RPMI7951 (cell line): ENCODE data around the gene ATAD3A. TPM values are rescaled to one million over a fixed set of nuclear protein-coding genes. Genes with fewer than 3 reads are reported as not detected.
"Not testable (repeated sequence)": the region's sequence is repeated elsewhere in the genome, so short reads cannot be mapped to it uniquely, and the experiment has no call there.

Experiments
- DNase-seq: peaks from one replicate; pipeline ENCODE4 v3.0.0-alpha.2; 2012; ENCODE audit warnings: low read depth
- total RNA-seq: library from RNA; depleted of rRNA; stranded (reverse); fragments of >200 nt; shearing (Covaris generic); gene quantifications from 2 replicates; pipeline ENCODE4 v1.2.3, GENCODE V29; 2014

Gene ATAD3A
- total RNA-seq, 1 experiment from 2014 or later: 24.9 TPM

DNA sequence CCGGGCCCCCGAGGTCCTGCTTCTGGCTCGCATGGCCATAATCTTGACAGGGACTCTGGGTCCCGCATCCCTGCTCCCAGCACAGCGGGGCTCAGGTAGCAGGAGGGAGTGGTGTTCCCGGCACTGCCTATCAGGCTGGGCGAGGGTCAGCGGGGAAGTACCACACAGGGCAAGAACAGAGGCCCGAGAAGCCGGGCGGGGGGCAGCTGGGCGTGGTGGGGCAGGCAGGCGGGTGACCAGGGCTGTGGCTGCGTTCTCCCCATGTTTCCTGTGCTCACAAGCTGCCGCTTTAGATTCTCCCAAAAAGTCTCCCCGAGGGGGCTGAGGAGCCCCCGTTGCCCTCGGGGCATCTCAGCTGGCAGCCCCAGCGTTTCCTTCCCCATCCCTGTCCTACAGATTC lies 22.1 kb upstream of the ATAD3A start:
- no peak for DNase-seq

DNA sequence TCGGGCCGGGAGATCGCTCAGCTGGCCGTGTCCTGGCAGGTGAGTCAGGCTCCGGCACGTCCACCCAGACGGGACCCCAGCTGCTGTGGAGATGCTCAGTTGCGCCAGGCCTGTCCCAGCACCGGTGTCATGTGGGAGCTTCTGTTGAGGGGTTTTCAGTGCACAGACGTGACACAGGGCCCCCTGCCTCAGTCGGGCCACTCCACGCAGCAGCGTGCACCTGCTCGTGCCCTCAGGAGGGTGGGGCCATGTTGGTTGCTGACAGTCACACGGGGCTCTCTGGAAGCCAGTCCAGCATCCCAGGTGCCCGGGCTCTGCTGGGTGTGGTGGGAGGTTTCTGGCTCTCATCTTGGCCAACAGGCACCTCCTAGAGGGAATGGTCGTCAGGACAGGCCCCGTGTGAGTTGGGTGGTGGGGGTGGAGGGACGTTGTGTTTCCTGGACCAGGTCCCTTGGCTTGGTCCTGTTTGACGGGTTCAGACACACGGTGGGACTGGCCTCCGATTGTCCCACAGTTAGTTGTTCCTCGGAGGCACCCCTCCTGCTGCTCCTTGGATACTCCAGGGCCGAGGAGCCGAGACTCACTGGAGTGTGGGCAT lies 21.2 kb upstream of the ATAD3A start:
- DNase-seq: no peak

DNA sequence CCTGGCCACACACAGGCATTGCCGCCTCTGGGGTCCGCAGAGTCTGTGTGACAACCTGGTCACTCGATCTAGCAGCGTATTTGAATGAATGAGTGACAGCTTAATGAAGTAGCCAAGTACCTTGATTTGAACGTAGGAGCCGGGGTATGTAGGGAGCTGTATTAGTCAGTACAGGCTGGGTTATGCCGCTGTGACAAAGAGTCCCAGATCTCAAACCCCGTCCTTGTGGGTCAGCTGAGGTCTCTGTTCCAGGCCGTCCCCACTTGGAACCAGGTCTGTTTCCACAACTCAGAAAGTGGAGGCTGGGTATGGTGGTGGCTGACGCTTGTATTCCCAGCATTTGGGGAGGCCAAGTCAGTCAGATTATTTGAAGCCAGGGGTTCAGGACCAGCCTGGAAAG lies 20.4 kb upstream of the ATAD3A start:
- DNase-seq: no peak

DNA sequence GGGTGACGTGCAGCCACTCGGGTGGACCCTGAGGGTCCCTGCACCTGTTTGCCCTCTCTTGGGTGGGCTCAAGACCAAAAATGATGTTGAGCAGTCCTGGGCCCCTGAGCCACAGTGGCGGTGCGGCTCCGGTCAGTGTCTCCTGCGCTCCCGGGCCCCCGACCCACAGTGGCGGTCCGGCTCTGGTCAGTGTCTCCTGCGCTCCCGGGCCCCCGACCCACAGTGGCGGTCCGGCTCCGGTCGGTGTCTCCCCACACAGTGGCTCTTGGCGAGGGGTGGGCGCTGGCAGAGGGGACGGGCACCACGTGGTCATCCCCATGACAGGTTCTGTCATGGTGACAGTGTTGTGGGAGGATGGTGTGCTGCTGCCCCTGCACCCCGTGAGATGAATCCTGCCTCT lies 17.7 kb upstream of the ATAD3A start:
- not testable (repeated sequence) for DNase-seq

DNA sequence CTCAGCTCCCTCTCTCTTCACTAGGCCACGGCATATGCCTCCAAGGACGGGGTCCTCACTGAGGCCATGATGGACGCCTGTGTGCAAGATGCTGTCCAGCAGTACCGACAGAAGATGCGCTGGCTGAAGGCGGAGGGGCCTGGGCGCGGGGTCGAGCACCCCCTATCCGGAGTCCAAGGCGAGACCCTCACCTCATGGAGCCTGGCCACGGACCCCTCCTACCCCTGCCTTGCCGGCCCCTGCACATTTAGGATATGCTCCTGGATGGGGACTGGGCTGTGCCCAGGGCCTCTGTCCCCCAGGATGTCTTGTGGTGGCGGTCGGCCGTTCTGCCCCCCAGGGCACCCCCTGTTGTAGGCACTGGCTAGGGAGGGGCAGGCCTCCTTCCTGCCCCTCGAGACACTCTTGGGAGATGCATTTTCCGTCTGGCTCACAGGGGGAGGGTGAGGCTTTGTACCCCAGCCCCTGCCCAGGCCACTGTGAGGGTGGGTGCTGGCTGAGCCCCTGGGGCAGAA lies 16.4 kb upstream of the ATAD3A start:
- not testable (repeated sequence) for DNase-seq

DNA sequence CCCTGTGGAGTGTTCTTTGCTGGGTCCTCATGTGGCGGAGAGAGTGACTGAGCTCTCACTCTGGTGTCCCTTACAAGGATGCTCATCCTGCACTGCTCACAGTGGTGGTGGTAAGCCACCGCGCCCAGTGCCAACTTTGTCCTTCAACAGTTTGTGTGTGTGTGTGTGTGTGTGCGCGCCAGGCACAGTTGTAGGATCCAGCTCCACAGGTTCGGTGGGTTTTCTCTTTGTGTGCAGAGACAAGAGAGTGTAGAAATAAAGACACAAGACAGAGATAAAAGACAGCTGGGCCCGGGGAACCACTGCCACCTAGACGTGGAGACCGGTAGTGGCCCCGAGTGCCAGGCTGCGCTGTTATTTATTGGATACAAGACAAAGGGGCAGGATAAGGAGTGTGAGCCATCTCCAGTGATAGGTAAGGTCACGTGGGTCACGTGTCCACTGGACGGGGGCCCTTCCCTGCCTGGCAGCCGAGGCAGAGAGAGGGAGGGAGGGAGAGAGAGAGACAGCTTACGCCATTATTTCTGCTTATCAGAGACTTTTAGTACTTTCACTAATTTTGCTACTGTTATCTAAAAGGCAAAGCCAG lies 7.1 kb upstream of the ATAD3A start:
- peak; percentile 75 for DNase-seq

DNA sequence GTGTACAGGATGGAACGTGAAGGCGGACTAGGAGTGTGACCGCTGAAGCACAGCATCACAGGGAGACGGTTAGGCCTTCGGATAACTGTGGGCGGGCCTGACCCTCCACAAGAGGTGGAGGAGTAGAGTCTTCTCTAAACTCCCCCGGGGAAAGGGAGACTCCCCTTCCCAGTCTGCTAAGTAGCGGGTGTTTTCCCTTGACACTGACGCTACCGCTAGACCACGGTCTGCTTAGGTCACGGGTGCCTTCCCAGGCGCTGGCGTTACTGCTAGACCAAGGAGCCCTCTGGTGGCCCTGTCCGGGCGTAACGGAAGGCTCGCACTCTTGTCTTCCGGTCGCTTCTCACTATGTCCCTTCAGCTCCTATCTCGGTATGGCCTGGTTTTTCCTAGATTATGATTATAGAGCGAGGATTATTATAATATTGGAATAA lies 6.6 kb upstream of the ATAD3A start:
- DNase-seq: peak; percentile 35

DNA sequence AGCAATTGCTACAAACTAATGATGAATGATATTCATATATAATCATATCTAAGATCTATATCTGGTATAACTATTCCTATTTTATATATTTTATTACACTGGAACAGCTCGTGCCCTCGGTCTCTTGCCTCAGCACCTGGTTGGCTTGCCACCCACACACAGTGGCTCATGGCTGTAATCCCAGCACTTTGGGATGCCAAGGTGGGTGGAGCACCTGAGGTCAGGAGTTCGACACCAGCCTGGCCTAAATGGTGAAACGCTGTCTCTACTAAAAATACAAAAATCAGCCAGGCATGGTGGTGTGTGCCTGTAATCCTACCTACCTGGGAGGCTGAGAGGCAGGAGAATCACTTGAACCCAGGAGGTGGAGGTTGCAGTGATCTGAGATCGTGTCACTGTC lies 6.2 kb upstream of the ATAD3A start:
- not testable (repeated sequence) for DNase-seq

DNA sequence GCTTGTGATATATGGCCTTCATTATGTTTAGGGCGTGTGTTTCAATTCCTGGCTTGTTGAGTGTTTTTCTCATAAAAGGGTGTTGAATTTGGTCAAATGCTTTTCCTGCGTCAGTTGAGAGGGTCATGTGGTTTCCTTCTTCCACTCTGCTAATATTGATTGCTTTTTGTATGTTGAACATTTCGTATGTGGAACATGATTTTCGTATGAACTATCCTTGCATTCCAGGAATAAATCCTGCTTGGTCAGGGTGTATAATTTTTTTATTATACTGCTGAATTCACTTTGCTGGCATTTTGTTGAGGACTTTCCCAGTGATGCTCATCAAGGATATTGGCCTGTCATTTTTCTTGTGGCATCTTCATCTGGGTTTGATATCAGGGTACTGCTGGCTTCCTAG lies 4.7 kb upstream of the ATAD3A start:
- no peak for DNase-seq

DNA sequence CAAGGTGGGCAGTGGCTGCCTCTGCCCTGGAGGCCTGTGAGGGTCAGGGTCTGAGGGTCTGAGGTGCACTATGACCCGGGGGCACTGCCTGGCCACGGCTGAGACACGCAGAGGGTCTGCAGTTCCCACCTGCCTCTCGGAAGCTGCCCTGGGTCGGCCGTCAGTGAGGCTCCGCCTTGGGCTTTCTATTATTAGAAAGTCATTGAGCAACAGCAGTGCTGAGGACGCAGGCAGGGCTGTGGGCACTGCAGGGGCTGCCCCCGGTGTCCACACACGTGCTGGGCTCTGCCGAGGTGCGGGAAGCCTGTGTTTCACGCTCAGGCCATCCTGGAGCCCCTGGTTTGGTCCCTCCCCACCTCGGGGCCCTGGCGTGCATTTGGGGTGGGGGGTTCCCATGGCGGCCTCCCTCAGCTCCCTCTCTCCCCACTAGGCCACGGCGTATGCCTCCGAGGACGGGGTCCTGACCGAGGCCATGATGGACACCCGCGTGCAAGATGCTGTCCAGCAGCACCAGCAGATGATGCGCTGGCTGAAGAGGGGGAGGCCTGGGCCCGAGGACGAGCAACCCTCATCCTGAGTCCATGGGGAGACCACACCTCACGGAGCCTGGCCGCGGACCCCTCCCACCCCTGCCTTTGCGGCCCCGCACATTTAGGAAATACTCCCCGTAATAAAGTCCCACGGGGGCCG lies 3.0 kb upstream of the ATAD3A start:
- DNase-seq: not testable (repeated sequence)

DNA sequence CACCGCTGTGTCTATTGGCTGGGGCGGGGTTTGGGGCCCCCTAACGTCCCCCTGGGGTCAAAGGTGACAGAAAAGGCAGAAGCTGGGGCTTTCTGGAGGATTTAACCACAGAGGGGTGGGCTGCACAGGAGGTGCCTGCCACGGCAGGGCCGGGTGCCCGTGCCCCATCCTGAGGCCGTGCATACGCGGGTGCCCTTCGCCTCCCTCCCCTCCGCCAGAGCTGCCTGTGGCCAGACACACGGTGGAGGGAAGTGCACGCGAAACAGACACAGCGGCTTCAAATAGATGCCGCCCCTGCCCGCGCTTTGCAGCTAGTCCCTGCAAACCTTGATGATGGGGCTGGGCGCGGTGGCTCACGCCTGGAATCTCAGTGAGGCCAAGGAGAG lies 2.5 kb upstream of the ATAD3A start:
- DNase-seq: not testable (repeated sequence)

DNA sequence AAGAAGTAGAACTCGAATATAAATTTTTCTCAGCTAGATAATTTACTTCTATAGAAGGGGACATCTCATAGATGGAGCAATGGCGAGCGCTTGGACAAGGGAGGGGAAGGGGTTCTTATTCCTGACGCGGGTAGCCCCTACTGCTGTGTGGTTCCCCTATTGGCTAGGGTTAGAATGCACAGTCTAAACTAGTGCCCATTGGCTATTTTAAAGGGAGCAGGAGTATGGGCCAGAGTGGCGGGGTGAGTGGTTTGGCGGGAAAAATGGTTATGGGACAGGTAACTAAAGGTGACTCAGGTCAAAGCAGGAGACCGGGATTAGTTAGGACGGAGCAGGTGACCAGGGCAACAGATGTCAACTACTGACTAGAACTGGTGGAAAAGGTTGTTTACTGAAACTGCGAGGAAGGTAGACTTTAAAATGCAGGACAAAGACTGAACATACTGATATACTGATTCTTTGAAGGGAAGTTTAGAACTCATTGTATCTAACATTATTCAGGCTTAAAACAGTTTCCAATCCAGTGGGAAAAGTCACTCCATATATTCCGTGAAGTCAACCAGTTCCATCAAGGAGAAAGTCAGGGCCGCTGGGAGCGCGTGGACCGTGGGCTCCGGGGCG lies 940 bp upstream of the ATAD3A start:
- DNase-seq: no peak

DNA sequence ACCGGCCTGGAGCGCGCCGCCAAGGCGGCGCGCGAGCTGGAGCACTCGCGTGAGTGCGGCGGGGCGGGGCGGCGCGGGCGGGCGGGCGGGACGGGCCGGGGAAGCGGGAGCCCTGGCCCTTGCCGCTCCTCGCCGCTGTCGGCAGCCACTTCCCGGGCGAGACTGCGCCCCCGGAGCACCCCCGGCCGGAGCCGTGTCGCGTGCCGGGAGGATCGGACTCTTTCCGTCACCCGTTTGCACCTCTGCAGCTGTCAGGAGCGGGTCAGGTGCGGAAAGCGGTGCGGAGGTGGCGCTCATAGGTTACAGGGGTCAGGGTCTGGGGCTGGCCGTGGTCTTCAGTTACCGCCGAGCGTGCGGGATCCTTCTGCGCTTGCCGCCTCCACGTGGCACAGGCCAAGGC lies 463 bp downstream of the ATAD3A start:
- DNase-seq: not testable (repeated sequence)

DNA sequence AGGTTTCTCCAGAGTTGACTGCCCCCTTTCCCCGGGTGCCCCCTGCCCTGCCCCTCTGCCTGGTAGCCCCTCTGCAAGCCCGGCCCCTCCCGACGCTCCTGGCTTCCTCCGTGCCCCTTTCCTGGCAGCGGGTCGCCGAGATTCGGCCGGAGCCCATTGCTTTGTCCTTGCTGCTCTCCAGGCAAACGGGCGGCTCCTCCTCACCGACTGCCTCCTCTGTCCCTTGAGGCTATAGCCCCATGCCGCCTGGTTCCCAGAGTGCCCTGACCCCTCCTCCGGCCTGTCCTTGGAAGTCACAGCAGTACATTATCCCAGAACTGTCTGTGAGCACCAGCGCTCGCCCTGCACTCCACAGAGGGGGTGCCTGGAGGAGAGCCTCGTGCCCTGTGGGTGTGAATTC lies 1.7 kb downstream of the ATAD3A start:
- DNase-seq: not testable (repeated sequence)

DNA sequence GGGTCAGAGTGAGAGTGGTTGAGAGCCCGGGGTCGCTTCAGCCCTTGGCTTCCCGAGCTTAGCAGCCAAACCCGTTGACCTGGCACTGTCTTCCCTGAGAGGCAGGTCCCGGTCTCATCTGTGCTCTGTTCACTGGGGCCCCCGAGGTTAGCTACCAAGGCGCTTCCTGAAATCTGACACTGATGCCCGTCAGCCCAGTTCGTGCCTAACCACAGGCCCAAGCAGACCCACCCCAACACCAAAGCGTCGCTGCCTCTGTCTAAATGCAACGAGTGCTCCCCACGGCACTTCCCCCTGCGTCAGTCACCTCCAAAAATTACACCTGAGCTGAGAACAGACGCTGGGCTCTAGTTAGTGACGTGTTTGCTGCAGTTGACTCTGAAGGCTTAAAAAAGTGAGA lies 2.4 kb downstream of the ATAD3A start:
- DNase-seq: not testable (repeated sequence)

DNA sequence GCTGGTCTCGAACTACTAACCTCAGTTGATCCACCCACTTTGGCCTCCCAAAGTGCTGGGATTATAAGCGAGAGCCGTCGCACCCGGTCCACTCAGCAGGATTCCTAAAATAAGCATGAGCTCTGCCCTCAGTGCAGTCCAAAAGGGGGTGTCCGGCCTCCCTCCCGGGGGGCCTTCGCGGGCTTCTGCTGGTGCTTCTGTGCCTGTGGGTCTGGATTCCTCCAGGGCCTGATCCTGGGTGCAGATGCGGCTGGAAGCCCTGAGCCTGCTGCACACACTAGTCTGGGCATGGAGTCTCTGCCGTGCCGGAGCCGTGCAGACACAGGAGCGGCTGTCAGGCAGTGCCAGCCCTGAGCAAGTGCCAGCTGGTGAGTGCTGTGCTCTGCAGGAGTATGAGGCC lies 5.0 kb downstream of the ATAD3A start:
- DNase-seq: not testable (repeated sequence)

DNA sequence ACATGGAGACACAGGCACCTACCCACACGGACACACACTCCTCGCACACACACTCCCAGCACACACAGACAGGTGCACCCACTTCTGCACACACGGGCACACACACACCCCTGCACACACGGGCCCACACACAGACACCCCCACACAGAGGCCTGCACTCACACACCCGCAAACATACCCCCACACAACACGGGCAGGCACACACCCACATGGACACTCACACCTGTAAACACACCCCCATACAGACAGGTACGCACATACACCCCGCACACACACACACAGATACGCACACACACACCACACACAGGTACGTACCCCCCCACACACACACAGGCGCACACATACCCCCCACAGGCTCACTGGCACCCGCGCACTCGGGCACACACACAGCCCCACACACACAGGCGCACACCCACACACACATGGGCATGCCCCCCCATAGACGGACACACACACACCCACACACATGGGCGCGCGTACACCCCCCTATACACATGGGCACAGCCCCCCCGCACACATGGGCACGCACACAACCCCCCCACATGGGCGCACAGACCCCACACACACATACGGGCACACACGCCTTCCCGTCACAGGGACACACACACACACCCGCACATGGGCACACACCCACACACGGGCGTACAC lies 6.1 kb downstream of the ATAD3A start:
- no peak for DNase-seq

DNA sequence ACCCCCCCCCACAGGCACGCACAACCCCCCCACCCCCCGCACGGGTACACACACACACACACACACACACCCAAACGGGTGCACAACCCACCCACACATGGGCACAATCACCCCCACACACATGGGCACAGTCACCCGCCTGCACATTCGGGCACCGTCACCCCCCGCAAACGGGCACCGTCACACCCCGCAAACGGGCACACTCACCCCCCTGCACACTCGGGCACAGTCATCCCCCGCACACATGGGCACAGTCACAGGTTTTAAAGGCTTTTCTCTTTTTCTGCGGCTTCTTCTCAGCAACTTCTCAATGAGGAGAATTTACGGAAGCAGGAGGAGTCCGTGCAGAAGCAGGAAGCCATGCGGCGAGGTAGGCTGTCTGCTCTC lies 6.7 kb downstream of the ATAD3A start:
- DNase-seq: not testable (repeated sequence)

DNA sequence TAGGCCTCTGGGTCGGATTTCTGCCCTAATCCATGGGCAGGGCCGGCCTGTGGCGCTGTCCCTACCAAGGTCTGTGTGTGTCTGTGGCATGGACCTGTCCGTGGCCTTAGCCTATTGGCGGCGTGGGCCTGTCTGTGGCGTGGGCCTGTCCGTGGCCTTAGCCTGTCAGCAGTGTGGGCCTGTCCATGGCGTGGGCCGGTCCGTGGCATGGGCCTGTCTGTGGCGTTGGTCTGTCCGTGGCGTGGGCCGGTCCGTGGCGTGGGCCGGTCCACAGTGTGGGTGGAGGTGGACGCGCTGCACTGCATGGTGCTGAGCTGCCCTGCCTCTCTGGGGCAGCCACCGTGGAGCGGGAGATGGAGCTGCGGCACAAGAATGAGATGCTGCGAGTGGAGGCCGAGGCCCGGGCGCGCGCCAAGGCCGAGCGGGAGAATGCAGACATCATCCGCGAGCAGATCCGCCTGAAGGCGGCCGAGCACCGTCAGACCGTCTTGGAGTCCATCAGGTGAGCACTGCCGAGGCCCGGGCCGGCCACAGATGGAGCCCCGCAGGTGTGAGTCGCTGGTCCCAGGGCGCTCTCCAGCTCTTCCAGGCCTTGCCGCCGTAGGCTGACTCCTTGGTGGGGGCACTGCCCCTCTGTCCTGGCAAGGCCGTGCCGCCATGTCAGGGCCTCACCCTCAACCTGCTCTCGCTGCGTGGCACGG lies 8.0 kb downstream of the ATAD3A start:
- not testable (repeated sequence) for DNase-seq

DNA sequence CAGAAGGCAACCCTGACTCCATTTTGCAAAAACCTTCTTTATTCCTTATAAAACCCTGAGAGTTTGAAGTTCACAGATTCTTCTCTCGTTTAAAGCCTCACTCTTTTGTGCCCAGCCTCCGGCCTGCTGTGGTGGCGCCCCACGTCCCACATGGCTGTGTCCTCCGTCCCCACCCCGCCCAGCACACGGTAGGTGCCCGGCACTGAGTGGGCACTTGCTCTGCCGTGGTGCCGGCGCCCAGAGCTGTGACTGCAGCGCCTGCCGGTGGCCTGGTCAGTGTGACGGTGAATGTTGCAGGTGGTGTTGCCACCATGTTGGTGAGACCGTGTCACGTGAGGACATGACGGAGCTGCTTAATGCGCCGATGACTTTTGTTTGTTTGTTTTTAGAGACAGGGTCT lies 9.4 kb downstream of the ATAD3A start:
- no peak for DNase-seq

DNA sequence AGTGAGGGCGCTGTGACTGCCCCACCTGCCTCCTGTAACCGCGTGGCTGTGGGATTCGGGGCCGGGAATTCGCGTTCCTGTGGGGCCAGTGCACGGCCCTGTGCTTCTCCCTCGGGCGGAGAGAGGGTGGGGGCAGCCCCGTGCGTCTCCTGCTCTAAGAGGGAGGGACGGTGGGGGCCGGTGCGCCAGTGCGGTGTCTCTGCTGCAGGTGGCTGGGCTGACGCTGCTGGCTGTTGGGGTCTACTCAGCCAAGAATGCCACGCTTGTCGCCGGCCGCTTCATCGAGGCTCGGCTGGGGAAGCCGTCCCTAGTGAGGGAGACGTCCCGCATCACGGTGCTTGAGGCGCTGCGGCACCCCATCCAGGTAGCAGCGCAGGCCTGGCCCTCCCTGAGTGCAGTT lies 10.6 kb downstream of the ATAD3A start:
- not testable (repeated sequence) for DNase-seq
